Measurements from ENCODE around the gene POLR3K. TPM values are rescaled to one million over a fixed set of nuclear protein-coding genes. Genes with fewer than 3 reads are reported as not detected.

Gene POLR3K
- 11.1 TPM for total RNA-seq
- long read RNA-seq, transcript POLR3K-201 (3 exons, 1,392 nt) = major isoform, 11 of 11 reads
- long read RNA-seq, partial matches to known transcripts = 0 of 11 reads
- long read RNA-seq, other reads (novel, unspliced or antisense) = 0 of 11 reads

DNA sequence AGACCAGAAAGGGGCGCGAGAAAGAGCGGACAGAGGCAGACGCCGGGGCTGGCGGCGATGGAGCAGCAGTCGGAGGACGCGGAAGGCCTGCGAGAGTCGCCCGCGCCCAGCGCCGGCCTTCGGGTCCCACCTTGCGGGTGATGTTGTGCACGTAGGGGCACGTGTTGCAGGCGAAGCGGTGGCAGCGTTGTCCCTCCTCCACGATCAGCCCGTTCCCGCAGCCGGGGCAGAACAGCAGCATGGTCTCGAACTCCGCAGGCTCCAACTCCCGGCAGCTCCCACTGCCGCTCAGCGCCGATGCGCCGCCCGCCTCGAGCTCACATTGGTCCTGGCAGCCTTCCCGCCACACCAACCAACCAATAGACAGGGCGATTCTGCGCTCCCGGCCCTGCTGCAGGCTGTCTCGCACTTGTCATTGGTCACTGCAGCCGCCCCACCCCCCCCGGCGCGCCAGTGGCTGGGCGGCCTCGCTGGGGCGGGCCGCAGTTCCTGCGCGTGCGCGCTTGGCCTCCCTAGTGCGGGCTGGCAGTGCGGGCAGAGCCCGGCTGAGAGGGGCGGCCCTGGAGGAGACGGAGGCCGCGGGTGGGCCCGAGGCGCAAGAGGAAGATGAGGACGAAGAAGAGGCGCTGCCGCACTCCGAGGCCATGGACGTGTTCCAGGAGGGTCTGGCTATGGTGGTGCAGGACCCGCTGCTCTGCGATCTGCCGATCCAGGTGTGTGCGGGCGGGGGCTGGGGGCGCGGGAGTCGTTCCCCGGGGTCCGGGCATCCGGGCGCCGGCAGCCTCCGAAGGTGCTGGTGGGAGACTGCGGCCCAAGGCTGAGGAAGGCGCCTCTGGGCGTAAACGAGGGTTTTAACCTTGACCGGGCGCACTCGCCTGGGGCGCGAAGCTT is at the start of gene POLR3K, which contains the start of gene SNRNP25:
Gene POLR3K, minus strand, starts transcription at position 263 of the 891 bp plus-strand sequence. Its CDS starts 22 bp downstream, at position 241.
Gene SNRNP25, plus strand, starts transcription at position 483 of the 891 bp plus-strand sequence. Its CDS starts 189 bp downstream, at position 672.
- peak; percentile 96 for ATAC-seq (ENCODE audit: poor library complexity)
- peak; percentile 100 for DNase-seq
- intact Hi-C loops (cut with DNase I) = no loop called here

DNA sequence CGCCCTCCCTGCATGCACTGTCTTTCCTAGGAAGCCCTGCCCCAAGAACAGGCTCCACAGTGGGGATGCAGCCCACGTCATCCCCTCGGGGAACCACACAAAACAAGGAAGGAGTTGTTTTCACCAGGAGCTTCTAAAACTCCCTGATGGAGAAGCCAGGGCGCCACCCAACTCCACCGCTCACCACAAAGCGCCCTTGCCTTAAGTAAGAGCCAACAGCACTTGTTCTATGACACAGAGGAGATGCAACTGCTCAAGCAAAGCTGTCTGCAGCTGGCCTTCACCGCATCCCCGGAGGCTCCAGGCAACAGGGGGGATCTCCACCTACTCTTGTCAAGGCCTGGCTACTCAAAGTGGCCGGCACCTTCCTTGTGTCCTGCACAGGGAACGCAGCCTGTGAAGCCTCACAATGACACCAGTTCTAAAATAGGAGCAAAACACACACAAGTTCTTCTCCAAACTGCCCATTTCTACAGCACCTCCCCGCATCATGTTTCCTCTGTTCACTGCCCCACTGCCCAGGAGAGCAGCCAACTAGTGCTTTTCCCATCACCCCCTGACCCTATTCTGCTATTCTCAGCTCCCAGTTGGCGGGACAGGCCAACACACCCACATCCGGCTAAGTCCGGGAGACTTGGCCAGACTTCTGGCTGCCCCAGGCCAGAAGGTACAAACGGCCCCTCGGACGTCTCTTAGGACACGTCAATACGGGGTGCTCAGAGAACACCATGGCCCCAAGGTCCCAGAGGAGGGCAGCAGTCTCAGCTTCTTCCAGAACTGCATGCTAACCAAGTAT is 48.9 kb upstream of the POLR3K start:
- DNase-seq = peak; percentile 81
- intact Hi-C loops (cut with DNase I) = no loop called here
- peak; percentile 74 for ATAC-seq (ENCODE audit: poor library complexity)

DNA sequence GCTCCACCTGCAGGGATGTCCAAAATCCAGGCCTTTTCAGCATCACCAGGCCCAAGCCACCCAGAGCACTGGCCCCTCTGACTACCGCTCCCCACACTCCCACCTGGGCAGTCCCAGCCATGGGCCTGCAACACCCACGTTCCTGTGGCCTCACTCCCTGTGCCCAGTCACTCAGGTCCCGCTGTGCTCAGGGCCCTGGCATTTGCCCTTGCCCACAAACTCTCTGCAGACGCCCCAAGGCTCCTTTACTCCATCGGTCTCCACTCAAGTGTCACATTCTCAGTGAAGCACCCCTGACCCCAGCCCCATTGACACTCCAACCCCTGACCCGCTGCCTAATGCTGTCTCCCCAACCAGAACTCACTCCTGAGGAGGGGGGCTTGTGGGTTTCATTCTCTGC is 48.2 kb upstream of the POLR3K start:
- no peak for ATAC-seq (ENCODE audit: poor library complexity)
- DNase-seq = no peak
- intact Hi-C loops (cut with DNase I) = no loop called here

DNA sequence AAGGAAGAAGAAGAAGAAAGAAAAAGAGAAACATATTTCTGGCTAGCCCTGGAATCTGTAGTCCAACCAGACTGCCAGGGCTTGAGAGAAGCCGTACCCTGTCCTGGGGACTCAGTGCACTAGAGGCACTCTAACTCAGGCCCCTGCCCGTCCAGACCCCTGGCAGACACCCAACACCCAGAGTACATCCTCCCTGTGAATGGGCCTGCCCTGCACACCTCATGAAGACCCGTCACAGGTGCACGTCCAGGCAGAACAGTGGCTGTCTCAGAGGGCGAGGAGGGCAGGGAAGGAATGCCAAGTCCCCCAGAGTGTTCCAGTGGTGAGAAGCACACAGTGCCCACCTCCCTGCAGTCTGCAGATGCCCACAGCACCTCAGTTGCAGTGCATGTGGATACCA is 47.6 kb upstream of the POLR3K start:
- intact Hi-C loops (cut with DNase I) = no loop called here
- ATAC-seq (ENCODE audit: poor library complexity) (no peak), DNase-seq (no peak)

DNA sequence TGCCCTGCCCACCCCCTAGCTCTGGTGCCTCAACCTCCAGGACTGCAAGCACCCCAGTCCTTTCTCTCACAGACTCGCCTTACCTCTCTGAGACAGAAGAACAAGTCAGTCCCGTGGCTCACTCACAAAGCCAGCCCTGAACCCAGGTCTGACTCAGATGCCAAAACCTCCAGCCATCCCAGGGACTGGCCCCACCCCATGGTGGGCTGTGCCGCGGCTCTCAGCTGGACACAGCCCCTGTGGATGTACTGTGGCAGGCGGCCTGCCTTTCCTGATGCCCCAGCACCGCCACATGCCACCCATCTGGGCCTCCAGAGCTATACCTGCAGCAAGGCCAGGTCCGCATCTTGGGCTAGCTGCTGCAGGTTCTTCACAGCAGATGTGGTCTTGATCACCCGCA is 44.4 kb upstream of the POLR3K start:
- intact Hi-C loops (cut with DNase I) = no loop called here
- DNase-seq = no peak
- no peak for ATAC-seq (ENCODE audit: poor library complexity)

DNA sequence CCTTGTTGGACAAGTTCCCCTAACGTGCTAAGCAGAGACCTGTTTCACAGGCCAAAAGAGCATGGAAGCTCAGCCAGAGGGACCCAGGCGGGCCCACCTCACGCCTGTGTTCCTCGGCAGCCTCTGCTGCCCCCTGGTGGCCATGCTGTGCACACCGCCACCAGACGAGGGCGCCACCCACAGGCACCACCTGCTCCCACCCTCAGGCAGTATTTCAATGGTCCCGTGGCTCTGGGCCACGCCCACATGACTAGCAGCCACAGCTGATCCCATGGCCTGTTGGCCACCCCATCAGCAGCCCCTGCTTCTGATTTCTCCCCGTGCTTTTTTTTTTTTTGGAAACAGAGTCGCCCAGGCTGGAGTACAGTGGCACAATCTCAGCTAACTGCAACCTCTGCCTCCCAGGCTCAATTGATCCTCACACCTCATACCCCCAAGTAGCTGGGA is 43.5 kb upstream of the POLR3K start:
- ATAC-seq (ENCODE audit: poor library complexity) (peak; percentile 86), DNase-seq (peak; percentile 94)
- intact Hi-C loops (cut with DNase I) = loop anchor here (1.0 kb wide), 1 partner anchor 31 kb away; no protein-coding TSS in a partner anchor

DNA sequence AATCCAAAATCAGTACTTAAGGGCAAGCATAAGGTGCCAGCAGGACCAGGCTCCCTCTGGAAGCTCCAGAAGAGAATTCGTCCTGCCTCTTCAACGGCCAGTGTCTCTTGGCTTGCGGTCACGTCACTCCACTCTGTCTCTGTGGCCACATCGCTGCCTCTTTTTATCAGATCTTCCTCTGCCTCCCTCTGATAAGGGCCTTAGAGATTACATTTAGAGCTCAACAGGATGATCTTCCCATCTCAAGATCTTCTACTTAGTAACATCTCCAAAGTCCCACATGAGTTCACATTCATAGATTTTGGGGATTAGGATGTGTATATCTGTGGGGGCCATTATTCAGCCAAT is 41.5 kb upstream of the POLR3K start:
- ATAC-seq (ENCODE audit: poor library complexity) = no peak
- intact Hi-C loops (cut with DNase I) = no loop called here
- DNase-seq = no peak

DNA sequence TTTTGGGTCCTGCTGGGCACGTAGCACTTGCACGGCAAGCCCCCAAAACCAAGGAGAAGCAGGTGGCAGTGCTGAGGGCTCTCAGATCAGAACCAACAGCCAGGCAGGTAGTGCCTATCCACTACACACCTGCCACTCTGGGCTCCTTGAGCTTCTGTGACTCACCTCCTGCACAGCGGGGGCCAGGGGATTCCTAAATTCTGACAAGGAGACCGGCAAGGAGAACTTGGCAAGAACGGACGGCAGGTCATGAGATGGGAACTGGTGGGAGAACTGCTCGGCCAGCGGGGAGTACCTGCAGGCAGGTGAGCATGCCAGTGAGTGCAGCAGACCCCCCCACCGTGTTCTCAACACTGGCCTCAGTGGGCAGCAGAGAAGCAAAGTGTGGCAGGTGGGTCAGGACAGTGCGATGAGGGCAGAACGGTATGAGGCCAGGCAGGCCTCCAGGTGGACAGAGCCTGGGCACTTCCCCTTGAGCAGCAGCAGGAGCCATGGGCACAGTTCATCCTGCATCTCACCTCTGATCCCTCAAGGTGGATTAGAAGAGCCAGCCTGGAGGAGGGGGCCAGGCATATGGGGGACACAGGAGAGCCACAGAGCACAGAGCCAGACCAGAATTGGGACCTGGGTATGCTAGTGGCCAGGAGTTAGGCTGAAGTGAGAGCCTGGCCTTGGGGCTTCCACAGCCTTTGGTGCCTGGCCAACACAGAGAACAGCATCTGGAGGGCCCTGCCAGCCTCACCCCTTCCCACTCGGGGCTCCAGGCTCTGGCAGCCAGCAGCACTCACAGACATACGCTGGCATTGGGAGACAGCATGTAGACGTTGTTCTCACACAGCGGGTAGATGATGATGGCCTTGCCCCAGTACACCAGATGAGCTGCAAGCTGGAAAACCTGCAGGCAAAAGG is 39.3 kb upstream of the POLR3K start:
- intact Hi-C loops (cut with DNase I) = no loop called here
- no peak for ATAC-seq (ENCODE audit: poor library complexity)
- no peak for DNase-seq

DNA sequence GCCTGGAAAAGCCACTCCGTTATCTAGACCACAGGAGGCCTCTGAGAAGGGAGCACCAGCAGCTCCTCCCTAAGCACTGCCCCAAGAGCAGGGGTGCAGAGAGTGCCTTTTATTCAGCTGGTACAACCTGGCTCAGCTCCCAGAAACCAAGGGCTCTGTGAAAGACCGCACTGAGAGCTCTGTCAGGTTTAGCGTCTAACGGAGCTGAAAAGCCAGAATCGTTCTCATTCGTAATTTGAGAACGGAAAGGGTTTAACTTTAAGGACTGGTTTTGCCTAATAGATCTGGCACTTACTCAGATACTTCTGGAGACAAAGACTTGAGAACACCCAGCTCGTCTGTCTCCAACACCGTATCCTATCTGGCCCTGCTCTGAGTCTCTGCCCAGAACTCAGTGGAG is 38.1 kb upstream of the POLR3K start:
- no peak for DNase-seq
- ATAC-seq (ENCODE audit: poor library complexity) = peak; percentile 82
- intact Hi-C loops (cut with DNase I) = no loop called here

DNA sequence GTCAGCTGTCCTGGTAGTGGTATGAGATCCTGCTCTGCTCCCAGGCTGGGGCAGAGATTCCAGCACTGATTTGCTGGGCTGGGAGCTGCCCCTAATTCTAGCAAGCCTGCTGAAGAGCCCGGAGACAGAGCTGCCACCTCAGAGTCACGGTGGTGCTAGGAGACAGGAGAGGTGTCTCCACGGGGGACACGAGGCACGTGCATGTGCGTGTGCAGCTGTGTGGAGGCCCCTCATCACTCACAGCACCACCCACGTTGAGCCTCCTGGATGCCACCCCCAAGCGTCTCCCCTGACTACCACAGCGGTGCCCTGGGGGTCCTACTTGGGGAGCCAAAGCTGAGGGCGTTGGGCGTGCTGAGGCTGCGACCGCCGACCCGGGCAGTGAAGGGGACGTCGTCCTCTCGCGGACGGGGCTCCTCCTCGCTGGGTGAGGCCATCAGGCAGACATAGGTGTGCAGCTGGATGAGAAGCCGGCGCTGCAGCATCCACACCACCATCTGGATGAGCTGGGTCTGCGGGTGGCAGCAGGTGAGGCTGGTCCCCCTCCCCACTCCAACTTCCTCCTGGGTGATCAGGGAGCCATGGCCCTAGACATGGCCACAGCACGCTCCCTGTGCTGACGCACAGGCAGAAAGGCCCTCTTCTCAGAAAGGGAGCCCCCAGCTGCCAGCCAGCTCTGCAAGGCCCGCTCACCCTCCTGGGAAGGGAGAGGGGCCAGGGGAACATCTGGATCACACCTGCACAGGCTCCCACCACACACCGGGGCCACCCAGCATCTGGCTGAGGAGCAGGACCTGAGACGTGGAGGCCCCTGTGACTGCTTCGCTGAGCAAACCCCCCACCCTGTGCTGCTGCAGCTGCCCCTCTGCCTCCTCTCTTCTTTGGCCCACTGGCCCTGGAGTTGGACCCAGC is 36.2 kb upstream of the POLR3K start:
- no peak for DNase-seq
- no peak for ATAC-seq (ENCODE audit: poor library complexity)
- intact Hi-C loops (cut with DNase I) = no loop called here

DNA sequence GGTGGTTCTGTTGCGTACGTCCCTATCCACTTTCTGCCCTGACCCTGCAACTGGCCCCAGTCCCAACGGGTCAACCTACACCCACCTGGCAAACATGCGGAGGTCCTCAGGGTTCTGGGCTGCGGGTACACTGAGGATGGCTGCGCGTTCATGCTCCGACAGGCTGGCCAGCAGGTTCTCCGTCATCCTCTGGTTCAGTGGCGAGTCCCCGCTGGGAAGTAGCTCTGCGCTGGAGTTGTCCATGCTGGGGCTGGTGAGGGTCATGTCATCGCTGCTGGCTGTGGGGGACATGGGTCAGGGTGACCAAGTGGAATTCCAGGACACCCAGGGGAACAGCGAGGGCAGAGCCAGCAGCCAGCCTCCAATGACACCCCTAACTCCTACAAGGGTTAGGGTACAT is 35.2 kb upstream of the POLR3K start:
- DNase-seq = no peak
- ATAC-seq (ENCODE audit: poor library complexity) = no peak
- intact Hi-C loops (cut with DNase I) = no loop called here

DNA sequence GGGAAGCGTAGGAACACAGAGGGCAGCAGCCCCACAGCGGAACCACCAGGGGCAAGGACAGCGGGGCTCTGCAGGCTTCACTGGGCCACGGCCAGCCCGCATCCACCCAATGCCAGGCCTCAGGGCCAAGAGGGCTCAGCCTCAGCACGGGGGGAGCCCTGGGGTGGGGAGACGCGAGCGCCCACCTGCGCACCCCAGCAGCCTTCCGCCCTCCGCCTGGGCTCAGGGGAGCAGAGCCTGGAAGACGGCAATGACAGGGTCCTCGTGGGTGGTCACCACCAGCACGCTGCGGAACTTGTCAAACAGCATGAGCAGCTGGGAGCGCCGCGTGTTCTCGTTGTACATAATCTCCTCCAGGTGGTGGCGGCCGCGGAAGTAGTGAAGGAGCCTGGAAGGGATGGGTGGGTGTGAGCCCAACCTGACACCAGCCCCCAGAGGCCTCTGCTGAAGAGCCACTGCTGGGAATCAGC is 33.1 kb upstream of the POLR3K start:
- ATAC-seq (ENCODE audit: poor library complexity) = no peak
- no peak for DNase-seq
- intact Hi-C loops (cut with DNase I) = no loop called here

DNA sequence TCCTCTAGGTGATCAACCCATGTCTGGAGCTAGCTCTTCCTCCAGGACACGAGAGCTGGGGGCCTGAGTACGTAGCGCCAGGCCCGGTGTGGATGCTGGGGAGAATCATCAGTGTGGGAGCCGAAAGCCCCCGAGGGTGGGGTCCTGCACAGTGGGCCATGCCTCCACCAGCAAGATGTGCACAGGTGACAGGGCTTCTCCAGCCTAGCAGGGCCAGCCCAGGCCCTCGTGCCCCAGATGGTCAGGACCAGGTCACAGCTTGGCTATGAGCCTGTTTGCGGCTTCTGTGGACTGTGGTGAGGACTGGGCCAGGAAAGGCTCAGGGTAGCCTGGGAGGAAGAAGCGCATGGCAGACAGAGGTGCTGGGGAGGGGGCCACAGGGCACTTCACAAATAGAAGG is 32.5 kb upstream of the POLR3K start:
- intact Hi-C loops (cut with DNase I) = no loop called here
- DNase-seq = no peak
- ATAC-seq (ENCODE audit: poor library complexity) = no peak

DNA sequence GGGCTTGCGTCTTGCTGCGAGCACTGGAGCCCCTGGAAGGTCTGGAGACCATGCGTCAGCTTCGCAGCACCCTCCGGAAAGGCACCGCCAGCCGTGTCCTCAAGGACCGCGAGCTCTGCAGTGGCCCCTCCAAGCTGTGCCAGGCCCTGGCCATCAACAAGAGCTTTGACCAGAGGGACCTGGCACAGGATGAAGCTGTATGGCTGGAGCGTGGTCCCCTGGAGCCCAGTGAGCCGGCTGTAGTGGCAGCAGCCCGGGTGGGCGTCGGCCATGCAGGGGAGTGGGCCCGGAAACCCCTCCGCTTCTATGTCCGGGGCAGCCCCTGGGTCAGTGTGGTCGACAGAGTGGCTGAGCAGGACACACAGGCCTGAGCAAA is 32.0 kb upstream of the POLR3K start:
- ATAC-seq (ENCODE audit: poor library complexity) = no peak
- intact Hi-C loops (cut with DNase I) = no loop called here
- no peak for DNase-seq

DNA sequence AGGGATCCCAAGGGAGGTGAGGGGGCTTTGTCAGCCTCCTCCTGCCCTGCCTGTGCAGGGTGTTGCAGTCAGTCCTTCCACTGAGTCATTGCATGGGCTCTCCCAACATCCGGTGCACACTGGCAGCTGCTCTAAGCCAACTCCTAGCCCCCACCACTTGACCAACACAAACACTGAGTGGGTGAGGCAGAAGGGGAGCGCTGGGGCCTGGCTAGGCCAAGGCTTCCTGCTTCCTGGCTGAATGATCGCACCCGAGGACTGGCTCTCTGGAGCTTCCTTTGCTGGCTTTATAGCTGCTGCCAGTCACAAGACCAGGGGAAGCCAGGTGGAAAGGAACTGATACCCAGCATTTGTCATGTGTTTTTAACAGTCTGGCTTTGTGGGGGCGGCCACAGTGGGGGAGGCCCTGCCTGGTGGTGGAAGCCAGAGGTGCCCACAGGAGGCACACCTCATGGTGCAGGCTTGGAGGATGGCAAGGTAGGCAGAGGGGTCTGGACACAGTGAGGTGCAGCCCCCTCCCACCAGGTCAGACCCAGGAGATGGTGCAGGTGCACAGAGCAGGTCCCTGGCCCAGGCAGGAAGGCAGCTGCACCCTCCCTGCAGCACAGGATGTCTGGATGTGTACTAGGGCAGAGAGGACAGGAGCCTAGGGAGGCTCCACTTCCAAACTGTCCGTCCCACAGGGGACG is 31.5 kb upstream of the POLR3K start:
- intact Hi-C loops (cut with DNase I) = no loop called here
- DNase-seq = peak; percentile 73
- peak; percentile 52 for ATAC-seq (ENCODE audit: poor library complexity)

DNA sequence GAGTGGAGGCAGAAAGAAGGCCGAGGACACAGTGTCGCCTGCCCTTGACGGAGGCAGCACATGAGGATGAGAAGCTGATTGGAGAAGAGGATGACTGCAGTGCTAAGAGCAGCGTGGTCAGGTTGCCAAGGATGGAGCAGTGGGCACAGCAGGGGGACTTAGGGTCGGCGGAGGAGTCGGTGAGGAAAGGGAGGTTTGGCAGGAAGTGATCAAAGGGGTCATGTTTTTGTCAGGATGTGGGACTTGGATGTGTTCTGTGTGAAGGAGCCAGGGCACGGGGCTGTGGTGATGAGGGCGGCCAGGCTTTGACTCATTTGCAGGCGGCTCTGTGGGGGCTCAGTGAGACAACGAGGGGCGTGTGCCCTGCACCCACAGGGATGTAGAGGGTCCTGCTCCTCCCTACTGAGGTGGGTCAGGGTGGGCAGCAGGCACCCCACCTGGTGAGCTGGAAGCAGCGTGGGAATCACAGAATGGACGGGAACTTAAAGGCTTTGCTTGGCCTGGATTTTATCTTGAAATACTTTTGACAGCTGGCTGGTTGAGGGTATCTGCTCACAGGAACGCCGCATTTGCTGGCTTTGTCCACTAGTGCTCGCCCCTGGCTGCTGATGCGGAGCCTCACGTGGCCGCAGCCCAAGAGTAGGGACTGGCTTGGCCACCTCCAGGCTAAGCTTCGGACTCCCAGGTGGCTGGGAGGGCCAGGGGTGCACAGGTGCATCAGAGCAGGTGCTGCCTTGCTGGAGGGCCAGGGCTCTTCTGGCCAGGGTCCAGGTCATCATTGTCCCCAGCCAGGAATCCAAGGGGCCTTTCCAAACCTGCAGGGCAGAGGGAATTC is 30.6 kb upstream of the POLR3K start:
- intact Hi-C loops (cut with DNase I) = no loop called here
- ATAC-seq (ENCODE audit: poor library complexity) (peak; percentile 19), DNase-seq (no peak)

Data from Right ventricle myocardium superior (tissue), 1 donor.